ENCODE measurements around the gene PAFAH2.
A peak's percentile ranks its signal among the peaks of the same experiment; 100 is the strongest.

The PAFAH2 gene

GRCh38 chr1:25997828-25998761, at the start of gene PAFAH2:
Gene PAFAH2 (minus strand): TSS chr1:25998063. CDS start chr1:25990816, 7,247 bp downstream.
- FAIRE-seq = peak; percentile 98

- no peak for FAIRE-seq
Measured at GRCh38 chr1:26047278-26047874, 49.5 kb upstream of the PAFAH2 start.

- no peak for FAIRE-seq
Measured at GRCh38 chr1:26046246-26047095, 48.6 kb upstream of the PAFAH2 start.

GRCh38 chr1:26045722-26046245, 47.9 kb upstream of the PAFAH2 start, which contains the start of gene SLC30A2:
Gene SLC30A2 (minus strand): TSS chr1:26046118. CDS start chr1:26045896, 222 bp downstream.
- no peak for FAIRE-seq

- FAIRE-seq = no peak
Measured at GRCh38 chr1:26044971-26045721, 47.3 kb upstream of the PAFAH2 start.

GRCh38 chr1:26044414-26044813, 46.6 kb upstream of the PAFAH2 start:
- no peak for FAIRE-seq

- no peak for FAIRE-seq
Measured at GRCh38 chr1:26043765-26044164, 45.9 kb upstream of the PAFAH2 start.

GRCh38 chr1:26041978-26042377, 44.1 kb upstream of the PAFAH2 start:
- no peak for FAIRE-seq

GRCh38 chr1:26041401-26041800, 43.5 kb upstream of the PAFAH2 start:
- FAIRE-seq = no peak

- FAIRE-seq = no peak
Measured at GRCh38 chr1:26038904-26039303, 41.0 kb upstream of the PAFAH2 start.

GRCh38 chr1:26038477-26038876, 40.6 kb upstream of the PAFAH2 start:
- no peak for FAIRE-seq

- FAIRE-seq = no peak
Measured at GRCh38 chr1:26037904-26038303, 40.0 kb upstream of the PAFAH2 start.

GRCh38 chr1:26036756-26037281, 39.0 kb upstream of the PAFAH2 start:
- no peak for FAIRE-seq

- no peak for FAIRE-seq
Measured at GRCh38 chr1:26035959-26036755, 38.3 kb upstream of the PAFAH2 start.

- FAIRE-seq = peak; percentile 6
Measured at GRCh38 chr1:26035203-26035958, 37.5 kb upstream of the PAFAH2 start.

- FAIRE-seq = no peak
Measured at GRCh38 chr1:26034504-26035202, 36.8 kb upstream of the PAFAH2 start.

- FAIRE-seq = no peak
Measured at GRCh38 chr1:26032656-26033357, 34.9 kb upstream of the PAFAH2 start.

GRCh38 chr1:26031611-26032220, 33.9 kb upstream of the PAFAH2 start:
- no peak for FAIRE-seq
